GM12878 (cell line): ENCODE measurements around the gene LHFPL5. TPM values are rescaled to one million over a fixed set of nuclear protein-coding genes. Genes with fewer than 3 reads are reported as not detected.

ENCODE experiments used
- ATAC-seq: fragments of 200-7000 bp; cut with Tn5 transposase; 3 replicates; pipeline ENCODE4 v1.9.1; 2020; ENCODE audit warnings: mild to moderate bottlenecking, moderate library complexity
- BruUV-seq: library from RNA; stranded (reverse); fragments of 400-500 nt; replicated peaks from 2 replicates; lab custom pipeline; 2021; lab: Mats Ljungman, UMichigan
- CTCF ChIA-PET: fragments of 300-600 bp; sonication (Branson Sonifier 250); formaldehyde crosslinking; extraction: SDS; loops from one replicate; lab custom pipeline; 2021; ENCODE audit warnings: inconsistent platforms; lab: Yijun Ruan, JAX
- POLR2A ChIA-PET: fragments of 350-600 bp; formaldehyde crosslinking; extraction: SDS; loops from one replicate; lab custom pipeline; 2021; ENCODE audit warnings: inconsistent platforms; lab: Charles Lee
- RAD21 ChIA-PET: fragments of 300-600 bp; sonication (Branson Sonifier 250); formaldehyde crosslinking; loops from one replicate; lab custom pipeline; 2023; ENCODE audit warnings: antibody characterized with exemption; ENCODE audit not compliant: unreplicated experiment; lab: Charles Lee
- SMC1A ChIA-PET: fragments of 300-600 bp; sonication (Branson Sonifier 250); formaldehyde crosslinking; loops from one replicate; lab custom pipeline; 2023; ENCODE audit not compliant: unreplicated experiment, uncharacterized antibody; lab: Charles Lee
- DNase-seq: peaks from one replicate; pipeline ENCODE4 v3.0.0-alpha.2; 2011; ENCODE audit warnings: low read depth, low spot score
- FAIRE-seq: peaks from 3 replicates; lab custom pipeline; 2011; peaks lifted over from hg19 to GRCh38; lab: Jason Lieb, UNC
- H2AFZ ChIP-seq: 2 replicates; pipeline ENCODE4 v1.6.0; 2011; ENCODE audit warnings: low read depth, low read length, control low read depth; ENCODE audit not compliant: control insufficient read depth
- H3K27ac ChIP-seq: 2 replicates; pipeline ENCODE4 v1.5.1; 2011; ENCODE audit warnings: control low read depth; ENCODE audit not compliant: control insufficient read depth, insufficient read depth
- H3K27me3 ChIP-seq, 2 experiments: replicated peaks in 1 of 2; 2 replicates each; pipeline versions ENCODE4 v1.6.0 to v1.6.1; 2011; ENCODE audit warnings: low read length in 1 of 2; ENCODE audit not compliant: control insufficient read depth in 2 of 2, insufficient read depth in 2 of 2
- H3K36me3 ChIP-seq, 2 experiments: 2 replicates each; pipeline ENCODE4 v1.5.1; 2011; ENCODE audit warnings: low read length in 1 of 2; ENCODE audit not compliant: control insufficient read depth in 2 of 2, insufficient read depth in 2 of 2
- H3K4me1 ChIP-seq: 2 replicates; pipeline ENCODE4 v1.6.1; 2011; ENCODE audit warnings: mild to moderate bottlenecking, low read length, moderate library complexity, mixed read lengths; ENCODE audit not compliant: control insufficient read depth, insufficient read depth
- H3K4me2 ChIP-seq: 2 replicates; pipeline ENCODE4 v1.6.0; 2011; ENCODE audit warnings: control low read depth; ENCODE audit not compliant: control insufficient read depth, insufficient read depth
- H3K4me3 ChIP-seq: fragments of 200-600 bp; sonication (generic); 2 replicates; pipeline ENCODE4 v1.5.1; 2016
- H3K79me2 ChIP-seq: 2 replicates; pipeline ENCODE4 v1.6.0; 2011; ENCODE audit warnings: low read length; ENCODE audit not compliant: control insufficient read depth, insufficient read depth
- H3K9ac ChIP-seq: 2 replicates; pipeline ENCODE4 v1.8.0; 2011; ENCODE audit warnings: low read length, control low read depth, mixed read lengths; ENCODE audit not compliant: control insufficient read depth, insufficient read depth
- H3K9me3 ChIP-seq: replicated peaks from 3 replicates; pipeline ENCODE4 v1.5.1; 2011; ENCODE audit warnings: mild to moderate bottlenecking, low read length; ENCODE audit not compliant: control insufficient read depth, insufficient read depth
- H4K20me1 ChIP-seq: 2 replicates; pipeline ENCODE4 v1.6.0; 2011; ENCODE audit not compliant: control insufficient read depth, insufficient read depth
- CHD1 ChIP-seq: IDR thresholded peaks from 2 replicates; pipeline ENCODE4 v1.6.1; 2012; ENCODE audit warnings: low read depth, low read length, improper control_type of control experiment
- DPF2 ChIP-seq: fragments of 450-650 bp; IDR thresholded peaks from 2 replicates; pipeline ENCODE4 v1.6.1; 2017; ENCODE audit warnings: mild to moderate bottlenecking
- EP300 ChIP-seq, 2 experiments: fragments of 150-350 bp in 1 of 2; IDR thresholded peaks; 2 replicates each; pipeline ENCODE4 v1.6.1; 2011 to 2012; ENCODE audit warnings: low read depth in 2 of 2, low read length in 2 of 2, borderline replicate concordance in 1 of 2, improper control_type of control experiment in 1 of 2, inconsistent platforms in 1 of 2; ENCODE audit not compliant: control insufficient read depth in 1 of 2
- MTA3 ChIP-seq: IDR thresholded peaks from 2 replicates; pipeline ENCODE4 v1.6.1; 2012; ENCODE audit warnings: low read length, inconsistent platforms, borderline replicate concordance
- PML ChIP-seq: IDR thresholded peaks from 2 replicates; pipeline ENCODE4 v1.6.1; 2012; ENCODE audit warnings: low read length, inconsistent platforms
- POLR2AphosphoS5 ChIP-seq: IDR thresholded peaks from 2 replicates; pipeline ENCODE4 v1.6.1; 2011; ENCODE audit warnings: mild to moderate bottlenecking, low read length, inconsistent platforms
- RUNX3 ChIP-seq: IDR thresholded peaks from 2 replicates; pipeline ENCODE4 v1.6.1; 2012; ENCODE audit warnings: low read length, inconsistent platforms
- SREBF2 ChIP-seq: IDR thresholded peaks from 2 replicates; pipeline ENCODE4 v1.6.1; 2012; ENCODE audit warnings: mild to moderate bottlenecking, low read length
- STAT1 ChIP-seq: fragments of 450-650 bp; conservative IDR thresholded peaks from 2 replicates; pipeline ENCODE4 v1.6.1; 2014; ENCODE audit warnings: antibody characterized with exemption, mild to moderate bottlenecking
- ZSCAN29 ChIP-seq: fragments of 450-650 bp; IDR thresholded peaks from 2 replicates; pipeline ENCODE4 v1.6.1; 2017; ENCODE audit warnings: mild to moderate bottlenecking, moderate library complexity
- WGBS: methylation state at CpG from one replicate; pipeline ENCODE4 v1.1.6; 2016; ENCODE audit warnings: low lambda C conversion rate; ENCODE audit not compliant: insufficient replicate concordance, insufficient coverage; ENCODE audit errors: missing lambda C conversion rate; 5-methylcytosine and 5-hydroxymethylcytosine counted together
- in situ Hi-C: fragments of 300-500 bp; cut with MboI; formaldehyde crosslinking; loops from 9 replicates; pipeline ENCODE4 v1.14.3; 2018; ENCODE audit warnings: mixed read lengths
- intact Hi-C: fragments of 100-400 bp; cut with micrococcal nuclease; formaldehyde crosslinking; loops from one replicate; pipeline ENCODE4 v1.14.2; 2022; ENCODE audit not compliant: unreplicated experiment
- polyA plus RNA-seq, 11 experiments: library from polyadenylated mRNA; depleted of rRNA in 4 of 11; unstranded in 6 of 11; stranded (reverse) in 5 of 11; fragments of >200 nt; fragmentation: Nextera tagmentation in 4 of 11; fragmentation: Illumina TruSeq in 1 of 11; extraction: Ambion mirVana in 4 of 11; extraction: Trizol in 1 of 11; gene quantifications; 1 replicate in 1 of 11; 2 replicates in 10 of 11; pipeline versions ENCODE4 v1.2.1 to v1.2.3, GENCODE V29; 2011 to 2016; ENCODE audit warnings: inconsistent platforms in 2 of 11, missing spikeins in 2 of 11, low read depth in 1 of 11
- total RNA-seq, 4 experiments: library from RNA; depleted of rRNA in 3 of 4; stranded (reverse); fragments of >200 nt in 3 of 4; fragmentation: Illumina TruSeq in 1 of 4; extraction: Trizol in 1 of 4; gene quantifications; 2 replicates each; pipeline versions ENCODE4 v1.2.1 to v1.2.3, GENCODE V29; 2013 to 2021
- TF ChIP-seq, protein P1 (sequence below): fragments of 450-650 bp; formaldehyde crosslinking; IDR thresholded peaks from 2 replicates; pipeline ENCODE4 v1.4.0; 2022; ENCODE audit warnings: mild to moderate bottlenecking, moderate library complexity
- TF ChIP-seq, protein P2 (sequence below): IDR thresholded peaks from 2 replicates; pipeline ENCODE4 v1.6.1; 2011; ENCODE audit warnings: borderline replicate concordance, low read depth, mild to moderate bottlenecking, moderate library complexity, low read length; ENCODE audit not compliant: insufficient read depth, poor library complexity, severe bottlenecking
- TF ChIP-seq, protein P3 (sequence below): fragments of 450-650 bp; formaldehyde crosslinking; IDR thresholded peaks from 2 replicates; pipeline ENCODE4 v1.4.0; 2020; ENCODE audit warnings: mild to moderate bottlenecking, moderate library complexity

Gene LHFPL5
- total and polyA plus RNA-seq, 10 of the 15 experiments (the other 5 are each of a cell fraction or from before 2014, with no cell fraction given), result 0.11 TPM; not detected in 9

DNA sequence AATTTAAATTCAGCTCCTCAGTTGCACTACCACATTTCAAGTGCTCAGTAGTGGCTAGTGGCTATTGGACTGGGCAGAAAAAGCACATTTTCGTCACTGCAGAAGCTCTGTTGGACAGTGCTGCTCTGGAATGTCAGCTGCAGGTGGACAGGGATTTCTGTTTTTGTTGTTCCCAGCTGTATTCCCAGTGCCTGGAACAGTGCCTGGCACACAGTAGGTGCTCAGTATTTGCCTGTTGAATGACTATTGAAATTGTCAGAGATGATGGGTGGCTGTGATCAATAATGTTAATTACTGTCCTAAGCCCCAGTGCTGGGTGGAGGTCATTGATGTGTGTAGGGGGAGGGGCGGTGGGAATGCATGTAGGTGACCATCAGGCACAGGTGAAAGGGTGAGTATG, 18.9 kb upstream of the LHFPL5 start:
- ChIA-PET POLR2A (no interaction called here), CTCF (no interaction called here), SMC1A (no interaction called here)
- BruUV-seq, result no TSS peak
- intact Hi-C loops, result no loop called here
- no peak for FAIRE-seq
- Histone ChIP-seq H3K27me3 (peaks cover 1 to 4% of the 10 kb centered on the region in 2 experiments), H3K9me3 (no peaks in the 10 kb centered on the region), H3K4me3 (no peak overlapping the region), H3K9ac (no peak overlapping the region), H3K4me1 (no peaks in the 10 kb centered on the region)
- no peak for DNase-seq
- WGBS, result 16% methylated on average over 2 of the region's 2 CpGs
- TF ChIP-seq ZSCAN29 (no peak), POLR2AphosphoS5 (no peak), STAT1 (no peak), MTA3 (no peak), PML (no peak), CHD1 (no peak), DPF2 (no peak), SREBF2 (no peak), EP300 (IDR thresholded peaks at IDR 0.05; ENCODE audit: borderline replicate concordance in 1 of 2, control insufficient read depth in 1 of 2, low read depth in 2 of 2, low read length in 2 of 2) (no peak), RUNX3 (no peak)
- TF ChIP-seq, protein P1, sequence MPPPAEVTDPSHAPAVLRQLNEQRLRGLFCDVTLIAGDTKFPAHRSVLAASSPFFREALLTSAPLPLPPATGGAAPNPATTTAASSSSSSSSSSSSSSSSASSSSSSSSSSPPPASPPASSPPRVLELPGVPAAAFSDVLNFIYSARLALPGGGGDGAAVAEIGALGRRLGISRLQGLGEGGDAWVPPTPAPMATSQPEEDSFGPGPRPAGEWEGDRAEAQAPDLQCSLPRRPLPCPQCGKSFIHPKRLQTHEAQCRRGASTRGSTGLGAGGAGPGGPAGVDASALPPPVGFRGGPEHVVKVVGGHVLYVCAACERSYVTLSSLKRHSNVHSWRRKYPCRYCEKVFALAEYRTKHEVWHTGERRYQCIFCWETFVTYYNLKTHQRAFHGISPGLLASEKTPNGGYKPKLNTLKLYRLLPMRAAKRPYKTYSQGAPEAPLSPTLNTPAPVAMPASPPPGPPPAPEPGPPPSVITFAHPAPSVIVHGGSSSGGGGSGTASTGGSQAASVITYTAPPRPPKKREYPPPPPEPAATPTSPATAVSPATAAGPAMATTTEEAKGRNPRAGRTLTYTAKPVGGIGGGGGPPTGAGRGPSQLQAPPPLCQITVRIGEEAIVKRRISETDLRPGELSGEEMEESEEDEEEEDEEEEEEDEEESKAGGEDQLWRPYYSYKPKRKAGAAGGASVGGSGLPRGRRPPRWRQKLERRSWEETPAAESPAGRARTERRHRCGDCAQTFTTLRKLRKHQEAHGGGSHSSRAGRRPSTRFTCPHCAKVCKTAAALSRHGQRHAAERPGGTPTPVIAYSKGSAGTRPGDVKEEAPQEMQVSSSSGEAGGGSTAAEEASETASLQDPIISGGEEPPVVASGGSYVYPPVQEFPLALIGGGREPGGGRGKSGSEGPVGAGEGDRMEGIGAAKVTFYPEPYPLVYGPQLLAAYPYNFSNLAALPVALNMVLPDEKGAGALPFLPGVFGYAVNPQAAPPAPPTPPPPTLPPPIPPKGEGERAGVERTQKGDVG (CRISPR knock-in tag), result no peak
- TF ChIP-seq, protein P2, sequence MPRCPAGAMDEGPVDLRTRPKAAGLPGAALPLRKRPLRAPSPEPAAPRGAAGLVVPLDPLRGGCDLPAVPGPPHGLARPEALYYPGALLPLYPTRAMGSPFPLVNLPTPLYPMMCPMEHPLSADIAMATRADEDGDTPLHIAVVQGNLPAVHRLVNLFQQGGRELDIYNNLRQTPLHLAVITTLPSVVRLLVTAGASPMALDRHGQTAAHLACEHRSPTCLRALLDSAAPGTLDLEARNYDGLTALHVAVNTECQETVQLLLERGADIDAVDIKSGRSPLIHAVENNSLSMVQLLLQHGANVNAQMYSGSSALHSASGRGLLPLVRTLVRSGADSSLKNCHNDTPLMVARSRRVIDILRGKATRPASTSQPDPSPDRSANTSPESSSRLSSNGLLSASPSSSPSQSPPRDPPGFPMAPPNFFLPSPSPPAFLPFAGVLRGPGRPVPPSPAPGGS, result no peak
- TF ChIP-seq, protein P3, sequence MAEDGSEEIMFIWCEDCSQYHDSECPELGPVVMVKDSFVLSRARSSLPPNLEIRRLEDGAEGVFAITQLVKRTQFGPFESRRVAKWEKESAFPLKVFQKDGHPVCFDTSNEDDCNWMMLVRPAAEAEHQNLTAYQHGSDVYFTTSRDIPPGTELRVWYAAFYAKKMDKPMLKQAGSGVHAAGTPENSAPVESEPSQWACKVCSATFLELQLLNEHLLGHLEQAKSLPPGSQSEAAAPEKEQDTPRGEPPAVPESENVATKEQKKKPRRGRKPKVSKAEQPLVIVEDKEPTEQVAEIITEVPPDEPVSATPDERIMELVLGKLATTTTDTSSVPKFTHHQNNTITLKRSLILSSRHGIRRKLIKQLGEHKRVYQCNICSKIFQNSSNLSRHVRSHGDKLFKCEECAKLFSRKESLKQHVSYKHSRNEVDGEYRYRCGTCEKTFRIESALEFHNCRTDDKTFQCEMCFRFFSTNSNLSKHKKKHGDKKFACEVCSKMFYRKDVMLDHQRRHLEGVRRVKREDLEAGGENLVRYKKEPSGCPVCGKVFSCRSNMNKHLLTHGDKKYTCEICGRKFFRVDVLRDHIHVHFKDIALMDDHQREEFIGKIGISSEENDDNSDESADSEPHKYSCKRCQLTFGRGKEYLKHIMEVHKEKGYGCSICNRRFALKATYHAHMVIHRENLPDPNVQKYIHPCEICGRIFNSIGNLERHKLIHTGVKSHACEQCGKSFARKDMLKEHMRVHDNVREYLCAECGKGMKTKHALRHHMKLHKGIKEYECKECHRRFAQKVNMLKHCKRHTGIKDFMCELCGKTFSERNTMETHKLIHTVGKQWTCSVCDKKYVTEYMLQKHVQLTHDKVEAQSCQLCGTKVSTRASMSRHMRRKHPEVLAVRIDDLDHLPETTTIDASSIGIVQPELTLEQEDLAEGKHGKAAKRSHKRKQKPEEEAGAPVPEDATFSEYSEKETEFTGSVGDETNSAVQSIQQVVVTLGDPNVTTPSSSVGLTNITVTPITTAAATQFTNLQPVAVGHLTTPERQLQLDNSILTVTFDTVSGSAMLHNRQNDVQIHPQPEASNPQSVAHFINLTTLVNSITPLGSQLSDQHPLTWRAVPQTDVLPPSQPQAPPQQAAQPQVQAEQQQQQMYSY (CRISPR knock-in tag), result no peak
- TF ChIP-seq, all 136 proteins: peak for 0
- RAD21 ChIA-PET, result interaction anchor here (1.6 kb wide), 1 partner anchor 12 kb away, joined by 6 read pairs; no protein-coding TSS in a partner anchor
- in situ Hi-C loops, result no loop called here
- no peak overlapping the region for H3K27ac ChIP-seq
- H3K4me2 ChIP-seq, result no peak overlapping the region
- H3K79me2 ChIP-seq, result no peaks in the 10 kb centered on the region
- H3K36me3 ChIP-seq, result no peaks in the 10 kb centered on the region
- ATAC-seq, result no peak
- no peaks in the 10 kb centered on the region for H4K20me1 ChIP-seq
- no peak overlapping the region for H2AFZ ChIP-seq
